HepG2 (cell line): ENCODE measurements around the gene ZBED5. TPM values are rescaled to one million over a fixed set of nuclear protein-coding genes. Genes with fewer than 3 reads are reported as not detected.

Experiments used
- ATAC-seq: fragments of 200-7000 bp; cut with Tn5 transposase; 3 replicates; pipeline ENCODE4 v1.9.1; 2020; ENCODE audit warnings: mild to moderate bottlenecking, moderate library complexity
- BruUV-seq: library from RNA; stranded (reverse); fragments of 400-500 nt; replicated peaks from 2 replicates; lab custom pipeline; 2021; lab: Mats Ljungman, UMichigan
- CTCF ChIA-PET: fragments of 300-600 bp; formaldehyde crosslinking; extraction: SDS; loops from one replicate; lab custom pipeline; 2021; ENCODE audit warnings: low total read pairs, inconsistent platforms, low intra/inter-chr PET ratio; lab: Yijun Ruan, JAX
- POLR2A ChIA-PET: fragments of 350-600 bp; sonication (Branson Sonifier 250); formaldehyde crosslinking; loops from one replicate; lab custom pipeline; 2020; ENCODE audit warnings: antibody characterized with exemption, inconsistent platforms; lab: Yijun Ruan, JAX
- DNase-seq: peaks from one replicate; pipeline ENCODE4 v3.0.0-alpha.2; 2015; ENCODE audit warnings: low spot score
- FAIRE-seq: peaks from 3 replicates; lab custom pipeline; 2011; peaks lifted over from hg19 to GRCh38; lab: Jason Lieb, UNC
- H2AFZ ChIP-seq: one replicate; pipeline ENCODE4 v1.6.1; 2011; ENCODE audit warnings: low read length, inconsistent platforms
- H3K27ac ChIP-seq: fragments of 300-600 bp; 3 replicates; pipeline ENCODE4 v1.8.0; 2011; ENCODE audit warnings: mixed run types, mild to moderate bottlenecking, mixed read lengths, low read length, inconsistent platforms; ENCODE audit not compliant: insufficient read depth; ENCODE audit errors: extremely low read length
- H3K27me3 ChIP-seq, 2 experiments: fragments of 200-600 bp in 1 of 2; 2 replicates in 1 of 2; 3 replicates in 1 of 2; pipeline versions ENCODE4 v1.6.0 to v1.8.0; 2011; ENCODE audit warnings: low read length in 2 of 2, mild to moderate bottlenecking in 2 of 2, moderate library complexity in 2 of 2, inconsistent platforms in 1 of 2; ENCODE audit not compliant: insufficient read depth in 2 of 2, control insufficient read depth in 1 of 2
- H3K36me3 ChIP-seq, 2 experiments: fragments of 200-600 bp in 1 of 2; replicated peaks in 1 of 2; 2 replicates in 1 of 2; 3 replicates in 1 of 2; pipeline versions ENCODE4 v1.5.1 to v1.8.0; 2011; ENCODE audit warnings: low read length in 2 of 2, inconsistent platforms in 1 of 2; ENCODE audit not compliant: insufficient read depth in 2 of 2, control insufficient read depth in 1 of 2
- H3K4me1 ChIP-seq: 2 replicates; pipeline ENCODE4 v1.5.1; 2012; ENCODE audit warnings: low read length, inconsistent platforms; ENCODE audit not compliant: insufficient read depth
- H3K4me2 ChIP-seq: 2 replicates; pipeline ENCODE4 v1.6.0; 2011; ENCODE audit warnings: low read depth, low read length, inconsistent platforms
- H3K4me3 ChIP-seq, 3 experiments: fragments of 200-600 bp in 1 of 3; sonication (generic), shearing (Covaris generic) in 1 of 3; replicated peaks in 1 of 3; 2 replicates each; pipeline ENCODE4 v1.5.1; 2011 to 2016; ENCODE audit warnings: low read length in 3 of 3, inconsistent platforms in 2 of 3, low read depth in 2 of 3, mild to moderate bottlenecking in 2 of 3, control low read depth in 1 of 3, mixed read lengths in 1 of 3; ENCODE audit not compliant: insufficient read depth in 1 of 3
- H3K79me2 ChIP-seq: one replicate; pipeline ENCODE4 v1.6.1; 2011; ENCODE audit warnings: low read length, inconsistent platforms; ENCODE audit not compliant: insufficient read depth
- H3K9ac ChIP-seq: 2 replicates; pipeline ENCODE4 v1.6.0; 2011; ENCODE audit warnings: mild to moderate bottlenecking, low read depth, low read length, inconsistent platforms; ENCODE audit not compliant: insufficient read depth
- H3K9me3 ChIP-seq: 2 replicates; pipeline ENCODE4 v1.5.1; 2012; ENCODE audit warnings: mild to moderate bottlenecking, low read length
- H4K20me1 ChIP-seq: 2 replicates; pipeline ENCODE4 v1.6.0; 2011; ENCODE audit warnings: inconsistent platforms, mild to moderate bottlenecking, low read length, moderate library complexity; ENCODE audit not compliant: insufficient read depth
- GABPB1 ChIP-seq: IDR thresholded peaks from 2 replicates; pipeline ENCODE4 v1.6.1; 2016; ENCODE audit warnings: mild to moderate bottlenecking, missing genetic modification reagents, moderate library complexity, missing compliant biosample characterization
- NCOA2 ChIP-seq: sonication (generic); formaldehyde crosslinking; IDR thresholded peaks from 2 replicates; pipeline ENCODE4 v1.8.0; 2022; ENCODE audit warnings: inconsistent platforms
- SIN3B ChIP-seq: fragments of 150-350 bp; IDR thresholded peaks from 2 replicates; pipeline ENCODE4 v1.6.1; 2014; ENCODE audit warnings: low read length
- ZNF121 ChIP-seq: sonication (generic); formaldehyde crosslinking; IDR thresholded peaks from 2 replicates; pipeline ENCODE4 v1.5.0; 2020; ENCODE audit warnings: mild to moderate bottlenecking, missing genetic modification reagents
- ZNF543 ChIP-seq: sonication (generic); formaldehyde crosslinking; IDR thresholded peaks from 2 replicates; pipeline ENCODE4 v1.4.0; 2020; ENCODE audit warnings: mild to moderate bottlenecking, missing genetic modification reagents
- WGBS: methylation state at CpG from one replicate; pipeline ENCODE4 v1.1.6; 2017; ENCODE audit warnings: low lambda C conversion rate; 5-methylcytosine and 5-hydroxymethylcytosine counted together
- in situ Hi-C: cut with HindIII; loops from 2 replicates; pipeline ENCODE4 v1.10.0; 2017; ENCODE audit warnings: low pct_unique_long_range_greater_than_20kb; ENCODE audit not compliant: extremely low pct_ligation_motif_present
- intact Hi-C: fragments of 100-400 bp; cut with micrococcal nuclease; formaldehyde crosslinking; loops from one replicate; pipeline ENCODE4 v1.10.0; 2022; ENCODE audit not compliant: unreplicated experiment
- polyA plus RNA-seq, 8 experiments: library from polyadenylated mRNA; depleted of rRNA in 3 of 8; stranded (reverse) in 7 of 8; unstranded in 1 of 8; fragments of >200 nt; fragmentation: Illumina TruSeq in 4 of 8; extraction: Trizol in 4 of 8; gene quantifications; 2 replicates each; pipeline versions ENCODE4 v1.2.1 to v1.2.3, GENCODE V29; 2011 to 2016; ENCODE audit warnings: low read depth in 4 of 8, missing spikeins in 1 of 8, mixed read lengths in 1 of 8; ENCODE audit not compliant: insufficient read depth in 1 of 8
- total RNA-seq, 5 experiments: library from RNA; depleted of rRNA; stranded (reverse); fragments of >200 nt; fragmentation: Illumina TruSeq; extraction: Trizol; gene quantifications; 2 replicates each; pipeline ENCODE4 v1.2.3, GENCODE V29; 2016; ENCODE audit warnings: low read depth in 1 of 5
- TF ChIP-seq, protein P1 (sequence below): sonication (generic); formaldehyde crosslinking; IDR thresholded peaks from 2 replicates; pipeline ENCODE4 v1.5.1; 2020; ENCODE audit warnings: mild to moderate bottlenecking, missing genetic modification reagents, borderline replicate concordance
- TF ChIP-seq, protein P2 (sequence below): sonication (generic); formaldehyde crosslinking; IDR thresholded peaks from 2 replicates; pipeline ENCODE4 v1.5.1; 2020; ENCODE audit warnings: missing genetic modification reagents, mild to moderate bottlenecking, borderline replicate concordance
- TF ChIP-seq, protein P3 (sequence below), 2 experiments: fragments of 450-650 bp in 1 of 2; sonication (generic) in 1 of 2; formaldehyde crosslinking; IDR thresholded peaks; 2 replicates each; pipeline versions ENCODE4 v1.5.0 to v1.8.0; 2020 to 2022; ENCODE audit warnings: mild to moderate bottlenecking in 1 of 2, missing genetic modification reagents in 1 of 2

ZBED5 gene
- total and polyA plus RNA-seq, 2 of the 13 experiments (the other 11 are each of a cell fraction or from before 2014, with no cell fraction given) = 18.2 to 38.6 TPM

- Histone ChIP-seq H3K9ac (no peak overlapping the region), H3K36me3 (peaks cover 20 to 59% of the 10 kb centered on the region in 2 experiments), H4K20me1 (peaks cover 3% of the 10 kb centered on the region; the same call in 1 of the 2 replicates), H3K9me3 (no peaks in the 10 kb centered on the region), H3K27ac (no peak overlapping the region), H3K4me2 (peak overlapping the region; percentile 76), H2AFZ (no peak overlapping the region), H3K4me3 (peak overlapping the region; percentile 7 to 88 (median 37); a peak in 3 of 6 replicates), H3K27me3 (no peaks in the 10 kb centered on the region; a peak in 1 of 5 replicates), H3K79me2 (peaks cover 46% of the 10 kb centered on the region), H3K4me1 (peaks cover 47% of the 10 kb centered on the region)
- intact Hi-C loops = loop anchor here (5.0 kb wide), 2 partner anchors 121 to 519 kb away; no protein-coding TSS in a partner anchor
- no TSS peak for BruUV-seq
- in situ Hi-C loops = loop anchor here (5.0 kb wide), 1 partner anchor 51 kb away; the partner anchor contains the start of gene ZBED5
- 96% methylated on average over 4 of the region's 4 CpGs for WGBS
- CTCF ChIA-PET = no interaction called here
- DNase-seq (no peak), ATAC-seq (no peak), FAIRE-seq (no peak)
- no peak for TF ChIP-seq ZNF543 (CRISPR knock-in tag)
- peak; percentile 86 for TF ChIP-seq ZNF121 (CRISPR knock-in tag)
- POLR2A ChIA-PET = interaction anchor here (1.2 to 4.5 kb wide), 4 partner anchors 8 to 52 kb away, joined by 3 to 104 read pairs (median 11); partner anchors contain the start of gene ZBED5
Observed at GRCh38 chr11:10806206-10806605, 51.6 kb downstream of the ZBED5 start.

GRCh38 chr11:10805741-10806140 lies 52.1 kb downstream of the ZBED5 start:
- Histone ChIP-seq H2AFZ (no peak overlapping the region), H4K20me1 (peaks cover 3% of the 10 kb centered on the region; the same call in 1 of the 2 replicates), H3K79me2 (peaks cover 46% of the 10 kb centered on the region), H3K27ac (no peak overlapping the region), H3K36me3 (peaks cover 21 to 62% of the 10 kb centered on the region in 2 experiments), H3K4me2 (peak overlapping the region; percentile 76), H3K4me3 (no peak overlapping the region; a peak in 1 of 6 replicates), H3K4me1 (peaks cover 47% of the 10 kb centered on the region), H3K27me3 (no peaks in the 10 kb centered on the region; a peak in 1 of 5 replicates), H3K9me3 (no peaks in the 10 kb centered on the region), H3K9ac (no peak overlapping the region)
- in situ Hi-C loops (loop anchor here (5.0 kb wide), 1 partner anchor 52 kb away; the partner anchor contains the start of gene ZBED5), intact Hi-C loops (loop anchor here (5.0 kb wide), 2 partner anchors 122 to 518 kb away; no protein-coding TSS in a partner anchor)
- ChIA-PET POLR2A (interaction anchor here (1.2 to 2.5 kb wide), 3 partner anchors 10 to 52 kb away, joined by 3 to 13 read pairs (median 9); partner anchors contain the start of gene ZBED5), CTCF (no interaction called here)
- WGBS = 66% methylated on average over 8 of the region's 8 CpGs
- no peak for ATAC-seq
- BruUV-seq = no TSS peak
- DNase-seq = no peak
- FAIRE-seq = no peak
- TF ChIP-seq, protein P1, sequence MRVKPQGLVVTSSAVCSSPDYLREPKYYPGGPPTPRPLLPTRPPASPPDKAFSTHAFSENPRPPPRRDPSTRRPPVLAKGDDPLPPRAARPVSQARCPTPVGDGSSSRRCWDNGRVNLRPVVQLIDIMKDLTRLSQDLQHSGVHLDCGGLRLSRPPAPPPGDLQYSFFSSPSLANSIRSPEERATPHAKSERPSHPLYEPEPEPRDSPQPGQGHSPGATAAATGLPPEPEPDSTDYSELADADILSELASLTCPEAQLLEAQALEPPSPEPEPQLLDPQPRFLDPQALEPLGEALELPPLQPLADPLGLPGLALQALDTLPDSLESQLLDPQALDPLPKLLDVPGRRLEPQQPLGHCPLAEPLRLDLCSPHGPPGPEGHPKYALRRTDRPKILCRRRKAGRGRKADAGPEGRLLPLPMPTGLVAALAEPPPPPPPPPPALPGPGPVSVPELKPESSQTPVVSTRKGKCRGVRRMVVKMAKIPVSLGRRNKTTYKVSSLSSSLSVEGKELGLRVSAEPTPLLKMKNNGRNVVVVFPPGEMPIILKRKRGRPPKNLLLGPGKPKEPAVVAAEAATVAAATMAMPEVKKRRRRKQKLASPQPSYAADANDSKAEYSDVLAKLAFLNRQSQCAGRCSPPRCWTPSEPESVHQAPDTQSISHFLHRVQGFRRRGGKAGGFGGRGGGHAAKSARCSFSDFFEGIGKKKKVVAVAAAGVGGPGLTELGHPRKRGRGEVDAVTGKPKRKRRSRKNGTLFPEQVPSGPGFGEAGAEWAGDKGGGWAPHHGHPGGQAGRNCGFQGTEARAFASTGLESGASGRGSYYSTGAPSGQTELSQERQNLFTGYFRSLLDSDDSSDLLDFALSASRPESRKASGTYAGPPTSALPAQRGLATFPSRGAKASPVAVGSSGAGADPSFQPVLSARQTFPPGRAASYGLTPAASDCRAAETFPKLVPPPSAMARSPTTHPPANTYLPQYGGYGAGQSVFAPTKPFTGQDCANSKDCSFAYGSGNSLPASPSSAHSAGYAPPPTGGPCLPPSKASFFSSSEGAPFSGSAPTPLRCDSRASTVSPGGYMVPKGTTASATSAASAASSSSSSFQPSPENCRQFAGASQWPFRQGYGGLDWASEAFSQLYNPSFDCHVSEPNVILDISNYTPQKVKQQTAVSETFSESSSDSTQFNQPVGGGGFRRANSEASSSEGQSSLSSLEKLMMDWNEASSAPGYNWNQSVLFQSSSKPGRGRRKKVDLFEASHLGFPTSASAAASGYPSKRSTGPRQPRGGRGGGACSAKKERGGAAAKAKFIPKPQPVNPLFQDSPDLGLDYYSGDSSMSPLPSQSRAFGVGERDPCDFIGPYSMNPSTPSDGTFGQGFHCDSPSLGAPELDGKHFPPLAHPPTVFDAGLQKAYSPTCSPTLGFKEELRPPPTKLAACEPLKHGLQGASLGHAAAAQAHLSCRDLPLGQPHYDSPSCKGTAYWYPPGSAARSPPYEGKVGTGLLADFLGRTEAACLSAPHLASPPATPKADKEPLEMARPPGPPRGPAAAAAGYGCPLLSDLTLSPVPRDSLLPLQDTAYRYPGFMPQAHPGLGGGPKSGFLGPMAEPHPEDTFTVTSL (CRISPR knock-in tag) = no peak
- TF ChIP-seq, protein P2, sequence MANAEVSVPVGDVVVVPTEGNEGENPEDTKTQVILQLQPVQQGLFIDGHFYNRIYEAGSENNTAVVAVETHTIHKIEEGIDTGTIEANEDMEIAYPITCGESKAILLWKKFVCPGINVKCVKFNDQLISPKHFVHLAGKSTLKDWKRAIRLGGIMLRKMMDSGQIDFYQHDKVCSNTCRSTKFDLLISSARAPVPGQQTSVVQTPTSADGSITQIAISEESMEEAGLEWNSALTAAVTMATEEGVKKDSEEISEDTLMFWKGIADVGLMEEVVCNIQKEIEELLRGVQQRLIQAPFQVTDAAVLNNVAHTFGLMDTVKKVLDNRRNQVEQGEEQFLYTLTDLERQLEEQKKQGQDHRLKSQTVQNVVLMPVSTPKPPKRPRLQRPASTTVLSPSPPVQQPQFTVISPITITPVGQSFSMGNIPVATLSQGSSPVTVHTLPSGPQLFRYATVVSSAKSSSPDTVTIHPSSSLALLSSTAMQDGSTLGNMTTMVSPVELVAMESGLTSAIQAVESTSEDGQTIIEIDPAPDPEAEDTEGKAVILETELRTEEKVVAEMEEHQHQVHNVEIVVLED (CRISPR knock-in tag) = no peak
- TF ChIP-seq NCOA2 (CRISPR knock-in tag) (0 out of 2 replicates have a peak, but pooled peaks have one; percentile 12), SIN3B (no peak), GABPB1 (CRISPR knock-in tag) (no peak)
- TF ChIP-seq, protein P3, sequence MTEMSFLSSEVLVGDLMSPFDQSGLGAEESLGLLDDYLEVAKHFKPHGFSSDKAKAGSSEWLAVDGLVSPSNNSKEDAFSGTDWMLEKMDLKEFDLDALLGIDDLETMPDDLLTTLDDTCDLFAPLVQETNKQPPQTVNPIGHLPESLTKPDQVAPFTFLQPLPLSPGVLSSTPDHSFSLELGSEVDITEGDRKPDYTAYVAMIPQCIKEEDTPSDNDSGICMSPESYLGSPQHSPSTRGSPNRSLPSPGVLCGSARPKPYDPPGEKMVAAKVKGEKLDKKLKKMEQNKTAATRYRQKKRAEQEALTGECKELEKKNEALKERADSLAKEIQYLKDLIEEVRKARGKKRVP (CRISPR knock-in tag; IDR thresholded peaks at IDR 0.05) = peak in 1 of 2 experiments; percentile 90; a peak in 2 of 4 replicates
